ENCODE results near the gene UGT1A6.
"Not testable (repeated sequence)": the region's sequence is repeated elsewhere in the genome, so short reads cannot be mapped to it uniquely, and the experiment has no call there.

Gene UGT1A6

DNA sequence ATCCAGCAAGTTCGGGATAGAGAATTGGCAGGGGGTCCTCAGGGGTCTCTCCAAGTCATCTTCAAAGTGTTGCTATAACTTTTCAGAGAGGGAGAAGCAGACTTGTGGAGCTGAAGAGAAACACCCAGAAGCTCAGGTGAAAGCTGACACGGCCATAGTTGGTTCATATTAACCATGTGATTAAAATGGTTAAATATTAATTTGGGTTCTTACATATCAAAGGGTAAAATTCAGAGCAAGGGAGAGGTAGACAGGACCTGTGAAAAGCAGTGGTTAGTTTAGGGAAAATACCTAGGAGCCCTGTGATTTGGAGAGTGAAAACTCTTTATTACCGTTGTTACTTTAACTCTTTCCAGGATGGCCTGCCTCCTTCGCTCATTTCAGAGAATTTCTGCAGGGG, at the start of gene UGT1A6:
TSS of gene UGT1A6 (plus strand) at position 243 of the 400 bp plus-strand sequence. CDS start at position 358, 115 bp downstream.
- no peak for DNase-seq (ENCODE audit: low read depth in 4 of 4, low spot score in 1 of 4)

- DNase-seq (ENCODE audit: low read depth in 4 of 4, low spot score in 1 of 4), result no peak
Observed at GRCh38 chr2:233643128-233643527, 49.6 kb upstream of the UGT1A6 start.

DNA sequence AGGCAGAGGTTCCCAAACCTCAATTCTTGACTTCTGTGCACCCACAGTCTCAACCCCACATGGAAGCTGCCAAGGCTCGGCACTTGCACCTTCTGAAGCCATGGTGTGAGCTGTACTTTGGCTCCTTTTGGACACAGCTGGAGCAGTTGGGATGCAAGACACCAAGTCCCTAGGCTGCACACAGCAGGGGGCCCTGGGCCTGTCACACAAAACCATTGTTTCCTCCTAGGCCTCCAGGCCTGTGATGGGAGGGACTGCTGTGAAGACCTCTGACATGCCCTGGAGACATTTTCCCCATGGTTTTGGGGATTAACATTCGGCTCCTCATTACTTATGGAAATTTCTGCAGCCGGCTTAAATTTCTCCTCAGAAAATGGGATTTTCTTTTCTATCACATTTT, 46.7 kb upstream of the UGT1A6 start:
- not testable (repeated sequence) for DNase-seq (ENCODE audit: low read depth in 4 of 4, low spot score in 1 of 4)

DNA sequence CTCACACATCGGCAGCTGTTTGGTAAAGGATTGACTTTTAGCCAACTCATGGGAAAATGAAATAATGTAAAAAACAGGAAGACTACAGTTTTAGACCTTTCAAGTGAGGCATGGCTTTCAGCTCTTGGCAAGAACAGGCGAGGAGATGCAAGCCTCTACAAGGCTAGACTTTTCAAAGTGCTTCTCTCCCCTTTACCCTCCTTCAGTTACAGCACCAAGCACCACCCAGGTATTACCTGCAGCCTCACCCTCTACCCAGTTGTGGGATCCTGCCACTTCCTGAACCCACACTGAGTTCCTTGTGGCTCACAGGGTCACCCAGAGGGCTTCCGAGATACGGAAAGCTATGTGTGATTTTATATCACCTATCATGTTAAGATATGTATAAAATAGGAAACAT, 41.7 kb upstream of the UGT1A6 start:
- DNase-seq (ENCODE audit: low read depth in 4 of 4, low spot score in 1 of 4), result no peak

DNA sequence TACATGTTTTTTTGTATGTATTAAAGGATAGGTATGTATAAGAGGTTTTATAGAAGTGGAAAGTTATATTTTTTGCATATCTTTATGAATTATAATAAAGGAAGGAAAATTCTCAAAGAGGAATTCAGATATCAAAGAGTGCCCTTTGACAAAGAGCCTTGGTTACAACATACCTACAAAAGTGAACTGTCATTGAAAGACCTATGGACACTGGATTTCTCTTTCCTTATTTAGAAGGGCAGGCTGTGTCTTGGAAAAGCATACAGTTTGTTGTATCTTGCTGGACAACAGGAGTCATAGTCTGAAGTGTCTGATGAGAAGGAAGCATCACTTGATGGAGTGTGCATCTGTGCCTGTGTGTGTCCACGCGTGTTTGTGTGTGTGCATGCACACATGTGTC, 41.3 kb upstream of the UGT1A6 start:
- DNase-seq (ENCODE audit: low read depth in 4 of 4, low spot score in 1 of 4), result no peak

DNA sequence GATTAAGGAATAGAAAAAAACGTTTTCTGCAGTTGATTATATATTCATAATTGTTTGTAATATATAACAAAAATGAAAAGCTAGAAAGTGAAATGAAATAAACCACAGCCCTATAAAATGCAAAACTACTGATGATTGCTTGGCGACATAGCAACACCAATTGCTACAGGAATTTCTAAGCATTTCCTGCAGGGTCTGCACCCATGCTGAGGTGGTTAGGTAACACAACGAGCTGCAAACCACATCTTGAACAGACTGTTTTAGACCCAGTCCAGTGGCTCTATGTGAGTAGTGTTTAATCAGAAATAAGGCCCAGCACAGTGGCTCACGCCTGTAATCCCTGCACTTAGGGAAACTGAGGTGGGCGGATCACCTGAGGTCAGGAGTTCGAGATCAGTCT, 38.2 kb upstream of the UGT1A6 start:
- DNase-seq (ENCODE audit: low read depth in 4 of 4, low spot score in 1 of 4), result no peak

GRCh38 chr2:233655043-233655442, 37.6 kb upstream of the UGT1A6 start:
- DNase-seq (ENCODE audit: low read depth in 4 of 4, low spot score in 1 of 4), result no peak

DNA sequence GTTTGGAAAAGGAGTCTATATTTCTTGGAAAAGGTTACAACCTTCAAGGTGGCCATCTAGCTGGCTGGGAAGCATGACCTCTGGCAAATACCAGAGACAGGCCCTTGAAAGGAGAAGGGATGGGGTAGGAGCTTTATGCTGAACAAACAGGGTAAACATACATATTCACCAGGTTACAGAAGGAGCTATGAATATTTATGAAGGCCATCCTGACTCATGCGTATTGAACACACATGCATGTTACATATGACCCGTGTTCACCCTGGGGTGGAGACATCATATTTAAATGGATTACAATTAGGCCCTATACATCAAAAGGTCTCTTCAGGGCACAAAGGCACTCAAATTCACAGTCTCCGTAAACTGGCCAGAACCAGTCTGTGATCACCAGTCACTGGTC, 36.7 kb upstream of the UGT1A6 start:
- DNase-seq (ENCODE audit: low read depth in 4 of 4, low spot score in 1 of 4), result not testable (repeated sequence)

DNA sequence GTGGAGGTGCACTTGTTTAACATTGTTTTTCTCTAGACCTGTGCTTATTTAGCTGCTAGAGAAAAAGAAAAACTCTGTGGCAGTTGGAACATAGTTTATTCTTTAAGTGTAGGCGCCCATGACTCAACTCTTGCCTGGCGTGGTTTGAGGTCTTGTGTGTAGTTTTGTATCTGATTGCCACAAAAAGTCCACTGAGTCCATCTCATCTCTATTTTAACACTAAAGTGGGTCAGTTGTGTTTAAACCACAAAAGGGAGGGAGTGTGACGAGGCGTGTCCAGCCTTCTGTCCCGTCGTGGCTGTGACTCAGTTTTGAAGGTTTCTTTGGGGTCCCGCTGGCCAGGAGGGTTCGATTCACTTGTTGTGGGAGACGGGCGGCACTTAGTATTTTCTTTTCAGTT, 36.2 kb upstream of the UGT1A6 start:
- DNase-seq (ENCODE audit: low read depth in 4 of 4, low spot score in 1 of 4), result no peak

DNA sequence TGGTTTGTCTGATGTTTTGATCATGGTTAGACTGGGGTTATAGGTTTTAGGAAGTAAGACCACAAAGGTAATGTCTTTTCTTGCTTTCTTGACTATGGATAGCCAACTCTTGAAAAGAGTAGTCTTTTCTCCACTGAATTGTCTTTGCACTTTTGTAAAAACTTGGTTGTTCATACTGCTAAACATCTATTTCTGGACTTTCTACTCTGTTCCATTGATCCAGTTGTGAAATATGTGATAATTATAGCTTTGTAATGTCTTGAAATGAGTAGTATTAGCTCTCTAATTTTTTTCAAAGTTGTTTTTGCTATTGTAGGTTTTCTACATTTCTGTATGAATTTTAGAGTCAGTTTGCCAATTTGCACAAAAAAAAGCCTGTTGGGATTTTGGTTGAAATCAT, 34.1 kb upstream of the UGT1A6 start:
- no peak for DNase-seq (ENCODE audit: low read depth in 4 of 4, low spot score in 1 of 4)

GRCh38 chr2:233663911-233664310, 28.8 kb upstream of the UGT1A6 start:
- no peak for DNase-seq (ENCODE audit: low read depth in 4 of 4, low spot score in 1 of 4)

- DNase-seq (ENCODE audit: low read depth in 4 of 4, low spot score in 1 of 4), result no peak
Observed at GRCh38 chr2:233668605-233669260, 24.0 kb upstream of the UGT1A6 start.

DNA sequence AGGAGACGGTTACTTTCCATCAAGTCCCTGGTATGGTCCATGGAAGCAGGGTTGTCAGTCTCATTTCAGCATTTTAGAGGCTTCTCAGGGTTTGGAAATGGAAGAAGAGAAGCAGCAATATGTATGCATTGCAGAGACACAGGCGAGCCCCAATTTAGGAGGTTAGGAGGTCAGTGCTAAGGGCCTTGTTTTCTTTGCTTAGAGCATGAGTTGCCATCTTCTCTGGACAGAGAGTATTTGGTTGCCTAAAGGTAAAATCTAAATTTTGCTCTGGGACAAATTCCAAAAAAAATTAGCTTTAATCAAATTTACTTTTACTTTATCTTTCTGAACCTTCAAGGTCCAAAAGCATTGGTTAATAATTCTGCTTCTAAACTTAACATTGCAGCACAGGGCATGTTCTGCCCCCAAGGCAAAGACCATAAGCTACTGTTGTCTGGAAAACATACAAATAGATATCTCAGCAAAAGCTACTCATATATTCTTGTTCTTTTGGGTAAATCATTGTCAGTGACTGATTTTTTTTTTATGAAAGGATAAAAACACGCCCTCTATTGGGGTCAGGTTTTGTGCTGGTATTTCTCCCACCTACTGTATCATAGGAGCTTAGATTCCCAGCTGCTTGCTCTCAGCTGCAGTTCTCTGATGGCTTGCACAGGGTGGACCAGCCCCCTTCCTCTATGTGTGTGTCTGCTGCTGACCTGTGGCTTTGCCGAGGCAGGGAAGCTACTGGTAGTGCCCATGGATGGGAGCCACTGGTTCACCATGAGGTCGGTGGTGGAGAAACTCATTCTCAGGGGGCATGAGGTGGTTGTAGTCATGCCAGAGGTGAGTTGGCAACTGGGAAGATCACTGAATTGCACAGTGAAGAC, 21.2 kb upstream of the UGT1A6 start, which contains the start of gene UGT1A9:
TSS of gene UGT1A9 (plus strand) at position 609 of the 872 bp plus-strand sequence. CDS start at position 646, 37 bp downstream.
- DNase-seq (ENCODE audit: low read depth in 4 of 4, low spot score in 1 of 4), result no peak

- no peak for DNase-seq (ENCODE audit: low read depth in 4 of 4, low spot score in 1 of 4)
Observed at GRCh38 chr2:233672886-233673285, 19.8 kb upstream of the UGT1A6 start.

GRCh38 chr2:233673896-233674295, 18.8 kb upstream of the UGT1A6 start:
- no peak for DNase-seq (ENCODE audit: low read depth in 4 of 4, low spot score in 1 of 4)

DNA sequence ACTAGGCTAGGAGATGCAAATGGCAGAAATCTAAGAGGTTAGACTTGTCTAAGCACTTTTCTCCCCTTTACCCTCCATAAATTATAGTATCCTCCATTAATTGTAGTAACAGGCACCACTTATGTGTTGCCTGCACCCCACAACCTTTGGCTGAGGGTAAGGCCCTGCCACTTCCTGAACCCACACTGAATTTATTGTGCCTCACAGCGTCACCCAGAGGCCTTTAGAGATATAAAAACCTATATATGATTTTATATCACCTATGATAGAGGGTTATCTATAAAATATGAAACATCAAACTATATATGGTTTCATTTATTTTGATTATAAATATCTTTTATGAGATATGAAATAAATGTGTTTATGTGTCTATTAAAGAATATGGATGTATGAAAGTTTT, 18.4 kb upstream of the UGT1A6 start:
- DNase-seq (ENCODE audit: low read depth in 4 of 4, low spot score in 1 of 4), result no peak

DNA sequence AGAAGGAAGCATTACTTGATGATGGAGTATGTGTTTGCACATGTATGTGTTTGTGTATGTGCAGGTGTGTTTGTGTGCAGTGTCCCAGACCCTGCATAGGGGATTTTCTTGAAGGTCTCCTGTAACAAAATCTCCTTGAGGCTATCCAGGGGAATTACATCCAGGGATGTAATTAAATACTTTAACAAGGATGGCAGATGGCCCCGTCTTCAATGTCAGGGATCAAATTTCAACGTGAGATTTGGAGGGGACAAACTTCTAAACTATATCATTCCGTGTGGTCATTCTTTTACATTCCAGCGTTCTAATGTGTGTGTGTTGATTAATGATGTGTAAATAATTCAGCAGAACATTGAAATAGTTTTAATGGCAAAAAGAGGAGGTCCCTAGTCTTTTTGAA, 17.7 kb upstream of the UGT1A6 start:
- DNase-seq (ENCODE audit: low read depth in 4 of 4, low spot score in 1 of 4), result no peak

- DNase-seq (ENCODE audit: low read depth in 4 of 4, low spot score in 1 of 4), result no peak
Observed at GRCh38 chr2:233676046-233676445, 16.6 kb upstream of the UGT1A6 start.

DNA sequence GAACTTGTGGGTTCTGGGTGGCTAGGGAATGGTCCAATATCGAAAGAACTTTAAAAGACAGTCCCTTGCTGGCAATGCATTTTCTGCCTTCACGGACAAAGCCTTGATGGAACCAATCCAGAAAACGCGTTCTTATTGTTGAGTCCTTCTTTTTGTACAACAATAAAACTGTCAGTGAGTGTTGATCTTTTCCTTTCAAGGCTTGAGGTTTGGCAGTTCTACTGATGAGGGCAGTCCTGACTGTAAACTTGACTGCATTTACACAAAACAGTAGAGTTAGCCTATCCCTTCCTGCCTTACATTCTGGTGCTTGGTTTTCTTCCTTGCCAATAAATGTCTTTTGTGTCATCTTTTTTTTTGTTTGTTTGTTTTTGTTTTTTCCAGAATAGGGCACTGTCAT, 13.5 kb upstream of the UGT1A6 start:
- DNase-seq (ENCODE audit: low read depth in 4 of 4, low spot score in 1 of 4), result no peak

GRCh38 chr2:233680361-233681045, 12.2 kb upstream of the UGT1A6 start:
- no peak for DNase-seq (ENCODE audit: low read depth in 4 of 4, low spot score in 1 of 4)

DNA sequence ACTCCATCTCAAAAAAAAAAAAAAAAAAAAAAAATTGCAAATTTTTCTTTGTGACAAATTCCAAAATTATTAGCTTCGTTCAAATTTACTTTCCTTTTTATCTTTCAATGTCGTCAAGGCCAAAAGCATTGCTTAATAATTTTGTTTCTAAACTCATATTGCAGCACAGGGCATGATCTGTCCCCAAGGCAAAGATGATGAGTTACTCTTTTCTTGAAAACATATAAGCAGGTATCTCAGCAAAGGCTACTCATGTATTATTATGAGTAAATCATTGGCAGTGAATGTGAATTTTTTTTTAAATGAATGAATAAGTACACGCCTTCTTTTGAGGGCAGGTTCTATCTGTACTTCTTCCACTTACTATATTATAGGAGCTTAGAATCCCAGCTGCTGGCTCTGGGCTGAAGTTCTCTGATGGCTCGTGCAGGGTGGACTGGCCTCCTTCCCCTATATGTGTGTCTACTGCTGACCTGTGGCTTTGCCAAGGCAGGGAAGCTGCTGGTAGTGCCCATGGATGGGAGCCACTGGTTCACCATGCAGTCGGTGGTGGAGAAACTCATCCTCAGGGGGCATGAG, 11.1 kb upstream of the UGT1A6 start, which contains the start of gene UGT1A7:
TSS of gene UGT1A7 (plus strand) at position 381 of the 579 bp plus-strand sequence. CDS start at position 418, 37 bp downstream.
- no peak for DNase-seq (ENCODE audit: low read depth in 4 of 4, low spot score in 1 of 4)

Measured in stimulated activated CD4-positive, alpha-beta T cell treated with anti-CD3 and anti-CD28 coated beads, Interleukin-1b, Interleukin-23, amount 100 ng/mL, for 24 hours (primary cell).